Lung (tissue), 12 donors: ENCODE measurements around the gene FNBP1L. TPM values are rescaled to one million over a fixed set of nuclear protein-coding genes. Genes with fewer than 3 reads are reported as not detected.
"Not testable (repeated sequence)": the region's sequence is repeated elsewhere in the genome, so short reads cannot be mapped to it uniquely, and the experiment has no call there.

Experiments used
- ATAC-seq: fragments of 200-7000 bp; cut with Tn5 transposase; one replicate; pipeline ENCODE4 v1.9.1; 2020; ENCODE audit warnings: moderate number of reproducible peaks; ENCODE audit not compliant: insufficient read depth, low FRiP score
- DNase-seq, 3 donors: peaks; one replicate each; pipeline ENCODE4 v3.0.0-alpha.2; 2013 to 2017
- H3K27ac ChIP-seq, 2 donors: one replicate each; pipeline ENCODE4 v1.5.1; 2013; ENCODE audit warnings: mild to moderate bottlenecking in 2 of 2, moderate library complexity in 2 of 2, control low read depth in 1 of 2, inconsistent platforms in 1 of 2, low read depth in 1 of 2, low read length in 1 of 2
- H3K27me3 ChIP-seq, 3 donors: one replicate each; pipeline ENCODE4 v1.5.1; 2013; ENCODE audit warnings: low read length in 2 of 3; ENCODE audit not compliant: control insufficient read depth in 3 of 3, insufficient read depth in 3 of 3
- H3K36me3 ChIP-seq, 4 donors: one replicate each; pipeline ENCODE4 v1.5.1; 2013; ENCODE audit warnings: low read length in 4 of 4, mild to moderate bottlenecking in 1 of 4, moderate library complexity in 1 of 4; ENCODE audit not compliant: control insufficient read depth in 4 of 4, insufficient read depth in 4 of 4
- H3K4me1 ChIP-seq, 5 donors: one replicate each; pipeline ENCODE4 v1.5.1; 2013; ENCODE audit warnings: low read length in 5 of 5, mild to moderate bottlenecking in 2 of 5, moderate library complexity in 1 of 5; ENCODE audit not compliant: control insufficient read depth in 5 of 5, insufficient read depth in 5 of 5
- H3K4me3 ChIP-seq: one replicate; pipeline ENCODE4 v1.5.1; 2013; ENCODE audit warnings: mild to moderate bottlenecking, control low read depth, moderate library complexity
- H3K9ac ChIP-seq, 2 donors: one replicate each; pipeline ENCODE4 v1.5.1; 2013; ENCODE audit warnings: low read length in 2 of 2, control low read depth in 1 of 2; ENCODE audit not compliant: insufficient read depth in 1 of 2
- H3K9me3 ChIP-seq, 4 donors: one replicate each; pipeline ENCODE4 v1.5.1; 2013; ENCODE audit warnings: low read length in 3 of 4, mild to moderate bottlenecking in 1 of 4, moderate library complexity in 1 of 4; ENCODE audit not compliant: control insufficient read depth in 4 of 4, insufficient read depth in 3 of 4
- WGBS, 2 donors: extraction: QIAGEN DNeasy Blood & Tissue Kit; methylation state at CpG; one replicate each; pipeline ENCODE4 v1.1.7; 2013; 5-methylcytosine and 5-hydroxymethylcytosine counted together
- polyA plus RNA-seq, 2 donors: library from polyadenylated mRNA; stranded (reverse); fragments of 200-250 nt; gene quantifications; one replicate each; pipeline ENCODE4 v1.2.1, GENCODE V29; 2013
- total RNA-seq, 2 donors: library from RNA; depleted of rRNA in 1 of 2; stranded (reverse); fragments of >200 nt in 1 of 2; gene quantifications; one replicate each; pipeline ENCODE4 v1.2.1, GENCODE V29; 2014 to 2021
- TF ChIP-seq, protein P1 (sequence below): IDR thresholded peaks from 2 replicates; pipeline ENCODE4 v1.5.1; 2012; ENCODE audit warnings: mild to moderate bottlenecking; ENCODE audit errors: control extremely low read depth, extremely low read depth
- donor health status: control.
- donor health status: control.
- donor health status: Bipolar disorder and iron deficiency.
- donor health status: healthy.
- donor health status: DM: yes; HTN: yes; CAD: no.

Gene FNBP1L
- total and polyA plus RNA-seq, 4 donors: 15.1 to 119 (median 26.3) TPM

DNA sequence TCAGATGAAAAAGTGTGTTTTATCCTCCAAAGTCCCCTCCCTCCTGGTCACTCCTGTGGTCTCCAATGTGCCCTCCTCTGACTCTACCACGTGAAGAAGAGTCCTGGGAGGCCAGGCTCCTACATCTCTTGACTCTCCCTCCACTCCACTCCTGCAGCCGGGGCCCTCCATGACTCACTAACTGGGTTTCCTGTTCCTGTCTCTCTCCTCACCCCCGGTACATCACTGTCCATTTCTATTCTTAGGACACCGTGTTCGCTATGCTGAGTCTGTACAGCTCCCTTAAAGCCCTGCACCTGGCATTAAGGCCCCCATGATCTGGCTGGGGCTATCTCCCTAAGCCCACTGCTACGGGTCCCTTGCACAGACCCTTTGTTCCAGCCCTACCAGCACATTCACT is 140.3 kb downstream of the FNBP1L start:
- Histone ChIP-seq H3K4me1 (peaks cover 0 to 15% (median 6%) of the 10 kb centered on the region in 5 donors), H3K36me3 (peaks cover 0 to 33% (median 20%) of the 10 kb centered on the region in 4 donors), H3K27me3 (no peaks in the 10 kb centered on the region), H3K9ac (no peak overlapping the region), H3K4me3 (no peak overlapping the region), H3K27ac (peak overlapping the region in 1 of 2 donors; percentile 26), H3K9me3 (no peaks in the 10 kb centered on the region)
- TF ChIP-seq, protein P1, sequence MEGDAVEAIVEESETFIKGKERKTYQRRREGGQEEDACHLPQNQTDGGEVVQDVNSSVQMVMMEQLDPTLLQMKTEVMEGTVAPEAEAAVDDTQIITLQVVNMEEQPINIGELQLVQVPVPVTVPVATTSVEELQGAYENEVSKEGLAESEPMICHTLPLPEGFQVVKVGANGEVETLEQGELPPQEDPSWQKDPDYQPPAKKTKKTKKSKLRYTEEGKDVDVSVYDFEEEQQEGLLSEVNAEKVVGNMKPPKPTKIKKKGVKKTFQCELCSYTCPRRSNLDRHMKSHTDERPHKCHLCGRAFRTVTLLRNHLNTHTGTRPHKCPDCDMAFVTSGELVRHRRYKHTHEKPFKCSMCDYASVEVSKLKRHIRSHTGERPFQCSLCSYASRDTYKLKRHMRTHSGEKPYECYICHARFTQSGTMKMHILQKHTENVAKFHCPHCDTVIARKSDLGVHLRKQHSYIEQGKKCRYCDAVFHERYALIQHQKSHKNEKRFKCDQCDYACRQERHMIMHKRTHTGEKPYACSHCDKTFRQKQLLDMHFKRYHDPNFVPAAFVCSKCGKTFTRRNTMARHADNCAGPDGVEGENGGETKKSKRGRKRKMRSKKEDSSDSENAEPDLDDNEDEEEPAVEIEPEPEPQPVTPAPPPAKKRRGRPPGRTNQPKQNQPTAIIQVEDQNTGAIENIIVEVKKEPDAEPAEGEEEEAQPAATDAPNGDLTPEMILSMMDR: no peak
- WGBS, 2 donors: 30 to 57% methylated on average over 6 of the region's 6 CpGs
- DNase-seq (no peak), ATAC-seq (no peak)

DNA sequence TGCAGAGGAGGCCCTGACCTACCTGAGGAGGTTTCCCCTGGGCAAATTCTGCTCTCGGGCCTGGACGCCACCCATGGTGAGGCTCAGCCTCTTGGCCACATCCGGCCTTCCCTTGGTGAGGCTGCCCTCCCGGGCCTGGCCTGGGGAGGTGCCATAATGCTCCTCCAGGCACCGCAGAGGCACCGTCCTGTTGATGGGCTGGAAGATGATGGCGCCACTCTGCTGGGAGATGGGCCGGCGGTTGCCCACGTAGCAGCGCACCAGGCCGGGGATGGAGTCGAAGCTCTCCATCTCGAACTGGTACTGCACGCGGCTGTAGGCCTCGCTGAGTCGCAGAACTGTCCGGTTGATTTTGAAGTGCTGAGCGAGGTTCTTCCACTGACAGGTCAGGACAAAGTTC is 141.0 kb downstream of the FNBP1L start:
- H3K9ac ChIP-seq: no peak overlapping the region
- no peak overlapping the region for H3K27ac ChIP-seq
- TF ChIP-seq, protein P1: no peak
- no peaks in the 10 kb centered on the region for H3K9me3 ChIP-seq
- H3K4me3 ChIP-seq: no peak overlapping the region
- DNase-seq: no peak
- no peak for ATAC-seq
- WGBS, 2 donors: 97% methylated on average over 20 of the region's 20 CpGs
- H3K4me1 ChIP-seq: peaks cover 0 to 16% (median 8%) of the 10 kb centered on the region in 5 donors
- H3K36me3 ChIP-seq: peaks cover 0 to 30% (median 18%) of the 10 kb centered on the region in 4 donors
- no peaks in the 10 kb centered on the region for H3K27me3 ChIP-seq

DNA sequence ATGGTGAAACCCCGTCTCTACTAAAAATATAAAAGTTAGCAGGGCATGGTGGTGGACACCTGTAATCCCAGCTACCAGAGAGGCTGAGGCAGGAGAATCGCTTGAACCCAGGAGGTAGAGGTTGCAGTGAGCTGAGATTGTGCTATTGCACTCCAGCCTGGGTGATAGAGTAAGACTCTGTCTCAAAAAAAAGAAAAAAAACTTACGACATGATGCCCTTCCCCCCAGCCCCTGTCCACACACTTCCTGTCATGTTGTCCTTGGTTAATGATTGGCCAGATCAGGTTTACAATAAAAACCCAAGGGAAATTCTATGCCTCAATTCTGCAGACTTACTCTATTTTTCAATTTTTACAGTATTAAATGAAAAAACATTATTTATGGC is 143.4 kb downstream of the FNBP1L start:
- not testable (repeated sequence) for H3K27me3 ChIP-seq, H3K27ac ChIP-seq, DNase-seq, H3K9me3 ChIP-seq, H3K9ac ChIP-seq, H3K4me3 ChIP-seq, ATAC-seq
- H3K4me1 ChIP-seq: peaks cover 0 to 16% (median 6%) of the 10 kb centered on the region in 5 donors
- WGBS, 2 donors: 65 to 66% methylated on average over 3 of the region's 3 CpGs
- peaks cover 0 to 28% (median 17%) of the 10 kb centered on the region in 4 donors for H3K36me3 ChIP-seq

DNA sequence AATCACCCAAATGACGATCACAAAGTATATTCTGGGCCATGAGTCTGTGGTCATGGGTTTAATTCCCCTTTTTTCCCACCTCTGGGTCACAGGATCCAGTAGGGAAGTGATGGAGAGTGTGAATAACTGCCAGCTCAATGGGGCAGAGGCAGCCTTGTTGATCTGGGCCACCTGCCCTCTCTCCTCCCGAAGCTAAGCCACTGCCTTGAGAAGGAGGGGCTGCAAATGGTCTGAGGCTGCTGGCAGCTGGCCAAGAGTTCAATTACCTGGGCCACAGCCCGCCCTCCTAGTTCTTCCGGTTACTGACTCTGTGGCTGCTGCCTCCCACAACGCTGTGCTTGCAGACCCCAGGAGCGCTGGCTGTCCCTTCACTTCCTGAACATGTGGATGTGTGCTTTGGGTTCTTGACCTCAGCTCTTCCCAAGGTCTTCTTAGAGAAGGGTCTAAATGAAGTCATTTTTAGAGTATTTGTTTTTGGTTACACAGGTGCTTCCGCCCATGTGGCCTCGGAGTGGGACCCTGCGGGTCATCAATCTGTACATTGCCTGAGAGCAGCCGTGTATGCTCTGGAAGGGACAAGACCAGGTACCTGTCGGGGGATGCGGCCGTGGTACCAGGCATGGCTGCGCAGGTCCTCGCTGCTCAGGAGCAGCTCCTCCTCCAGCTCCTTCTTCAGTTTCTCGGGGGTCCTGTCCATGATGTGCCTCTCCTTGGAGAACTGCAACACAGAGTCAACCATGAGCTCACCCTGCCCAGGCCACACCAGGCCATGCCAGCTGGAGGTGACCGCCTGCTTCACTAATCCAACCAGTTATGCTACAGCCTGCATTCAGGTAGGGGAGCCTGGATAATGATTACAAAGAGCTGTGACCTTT is 144.0 kb downstream of the FNBP1L start:
- Histone ChIP-seq H3K9ac (no peak overlapping the region), H3K4me3 (no peak overlapping the region), H3K4me1 (peaks cover 3 to 16% (median 6%) of the 10 kb centered on the region in 5 donors), H3K9me3 (no peaks in the 10 kb centered on the region), H3K27me3 (no peaks in the 10 kb centered on the region), H3K36me3 (peaks cover 0 to 24% (median 17%) of the 10 kb centered on the region in 4 donors), H3K27ac (peak overlapping the region in 1 of 2 donors; percentile 44)
- peak; percentile 69 to 79 (median 77) for DNase-seq
- 45 to 65% methylated on average over 17 of the region's 17 CpGs for WGBS, 2 donors
- ATAC-seq: no peak
- TF ChIP-seq, protein P1: no peak
